Neural crest cell (in vitro differentiated cells): ENCODE measurements around the gene NTMT2. TPM values are rescaled to one million over a fixed set of nuclear protein-coding genes. Genes with fewer than 3 reads are reported as not detected.
"Not testable (repeated sequence)": the region's sequence is repeated elsewhere in the genome, so short reads cannot be mapped to it uniquely, and the experiment has no call there.

Experiments used
- DNase-seq: peaks from one replicate; pipeline ENCODE4 v3.0.0; 2021; ENCODE audit warnings: low read depth, mixed read lengths, low spot score
- H3K27ac Mint-ChIP-seq: one replicate; pipeline ENCODE4 v1.8.0; 2021; ENCODE audit warnings: mild to moderate bottlenecking, mixed read lengths; ENCODE audit not compliant: unreplicated experiment
- H3K27me3 Mint-ChIP-seq: 2 replicates; pipeline ENCODE4 v1.8.0; 2021; ENCODE audit warnings: low read depth, mild to moderate bottlenecking, mixed read lengths
- H3K36me3 Mint-ChIP-seq: 2 replicates; pipeline ENCODE4 v1.8.0; 2021; ENCODE audit warnings: low read depth, mild to moderate bottlenecking, mixed read lengths
- H3K4me1 Mint-ChIP-seq: 2 replicates; pipeline ENCODE4 v1.8.0; 2021; ENCODE audit warnings: mixed read lengths
- H3K4me3 Mint-ChIP-seq: one replicate; pipeline ENCODE4 v1.8.0; 2021; ENCODE audit warnings: mild to moderate bottlenecking, mixed read lengths
- H3K9me3 Mint-ChIP-seq: 2 replicates; pipeline ENCODE4 v1.8.0; 2021; ENCODE audit warnings: mixed read lengths
- long read RNA-seq: library from polyadenylated mRNA; unstranded; transcript quantifications from one replicate; pipeline ENCODE4 v2.0.0, GENCODE V29; 2020
- total RNA-seq: library from RNA; stranded (reverse); gene quantifications from 2 replicates; pipeline ENCODE4 v1.2.1, GENCODE V29; 2021
- TF ChIP-seq, protein P1 (sequence below): fragments of 200-600 bp; sonication (generic); conservative IDR thresholded peaks from 2 replicates; pipeline ENCODE4 v1.5.0; 2021; ENCODE audit warnings: antibody characterized with exemption, mild to moderate bottlenecking

The NTMT2 gene
- 0.73 TPM in 1 of 2 replicates, not detected in the other for total RNA-seq
- long read RNA-seq, partial matches to known transcripts, result 0 of 4 reads
- long read RNA-seq, other reads (novel, unspliced or antisense), result 4 of 4 reads

DNA sequence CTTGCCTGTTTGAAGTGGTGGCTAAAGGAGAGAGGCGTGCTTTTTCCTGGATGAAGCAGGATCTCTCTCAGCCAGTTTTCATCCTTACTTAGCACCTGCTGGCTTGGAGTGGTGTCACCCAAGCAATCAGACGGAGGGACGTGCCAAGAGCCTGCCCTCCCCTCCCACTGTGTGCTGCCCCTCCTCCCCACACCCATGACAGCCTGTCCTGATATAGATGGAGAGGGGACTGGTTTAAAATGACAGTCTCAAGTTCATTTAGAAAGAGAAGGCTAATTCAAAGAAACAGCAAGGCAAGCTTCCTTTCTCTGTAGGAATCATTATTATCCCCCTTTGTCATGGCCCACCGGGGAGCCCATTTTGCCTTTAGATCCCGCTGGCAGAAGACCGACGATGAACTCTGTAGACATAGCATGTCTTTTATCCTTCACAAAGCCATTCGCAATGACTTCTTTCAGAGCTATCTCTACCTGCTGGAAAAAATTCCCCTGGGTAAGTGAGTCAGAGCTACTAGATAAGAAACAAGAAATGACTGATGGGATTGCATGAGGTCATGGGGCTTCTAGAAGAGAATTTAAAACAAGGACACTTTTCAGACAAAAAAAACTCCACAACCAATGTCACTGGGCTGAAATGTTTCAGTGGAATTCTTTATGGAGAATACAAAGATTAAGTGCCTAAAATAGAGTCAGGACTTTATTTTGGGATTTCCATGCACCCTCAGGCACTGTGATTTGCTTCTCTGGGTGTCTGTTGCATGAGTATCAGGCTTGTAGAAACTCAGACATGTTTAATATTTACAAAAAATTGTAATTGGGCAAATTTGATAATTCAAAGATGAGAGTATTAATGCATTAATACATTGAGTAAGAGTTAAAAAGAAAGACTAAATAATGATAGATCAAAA, at the start of gene NTMT2:
Gene NTMT2, plus strand, starts transcription at position 190 of the 907 bp plus-strand sequence. Its CDS starts 149 bp downstream, at position 339.
- Mint-ChIP-seq H3K36me3 (no peaks in the 10 kb centered on the region), H3K9me3 (peaks cover 3% of the 10 kb centered on the region), H3K27me3 (peaks cover 72% of the 10 kb centered on the region), H3K27ac (peak within 1 kb of the TSS; percentile 85), H3K4me3 (peak within 1 kb of the TSS; percentile 62), H3K4me1 (peaks cover 58% of the 10 kb centered on the region)
- TF ChIP-seq, protein P1, sequence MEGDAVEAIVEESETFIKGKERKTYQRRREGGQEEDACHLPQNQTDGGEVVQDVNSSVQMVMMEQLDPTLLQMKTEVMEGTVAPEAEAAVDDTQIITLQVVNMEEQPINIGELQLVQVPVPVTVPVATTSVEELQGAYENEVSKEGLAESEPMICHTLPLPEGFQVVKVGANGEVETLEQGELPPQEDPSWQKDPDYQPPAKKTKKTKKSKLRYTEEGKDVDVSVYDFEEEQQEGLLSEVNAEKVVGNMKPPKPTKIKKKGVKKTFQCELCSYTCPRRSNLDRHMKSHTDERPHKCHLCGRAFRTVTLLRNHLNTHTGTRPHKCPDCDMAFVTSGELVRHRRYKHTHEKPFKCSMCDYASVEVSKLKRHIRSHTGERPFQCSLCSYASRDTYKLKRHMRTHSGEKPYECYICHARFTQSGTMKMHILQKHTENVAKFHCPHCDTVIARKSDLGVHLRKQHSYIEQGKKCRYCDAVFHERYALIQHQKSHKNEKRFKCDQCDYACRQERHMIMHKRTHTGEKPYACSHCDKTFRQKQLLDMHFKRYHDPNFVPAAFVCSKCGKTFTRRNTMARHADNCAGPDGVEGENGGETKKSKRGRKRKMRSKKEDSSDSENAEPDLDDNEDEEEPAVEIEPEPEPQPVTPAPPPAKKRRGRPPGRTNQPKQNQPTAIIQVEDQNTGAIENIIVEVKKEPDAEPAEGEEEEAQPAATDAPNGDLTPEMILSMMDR, result no peak
- peak; percentile 4 for DNase-seq

DNA sequence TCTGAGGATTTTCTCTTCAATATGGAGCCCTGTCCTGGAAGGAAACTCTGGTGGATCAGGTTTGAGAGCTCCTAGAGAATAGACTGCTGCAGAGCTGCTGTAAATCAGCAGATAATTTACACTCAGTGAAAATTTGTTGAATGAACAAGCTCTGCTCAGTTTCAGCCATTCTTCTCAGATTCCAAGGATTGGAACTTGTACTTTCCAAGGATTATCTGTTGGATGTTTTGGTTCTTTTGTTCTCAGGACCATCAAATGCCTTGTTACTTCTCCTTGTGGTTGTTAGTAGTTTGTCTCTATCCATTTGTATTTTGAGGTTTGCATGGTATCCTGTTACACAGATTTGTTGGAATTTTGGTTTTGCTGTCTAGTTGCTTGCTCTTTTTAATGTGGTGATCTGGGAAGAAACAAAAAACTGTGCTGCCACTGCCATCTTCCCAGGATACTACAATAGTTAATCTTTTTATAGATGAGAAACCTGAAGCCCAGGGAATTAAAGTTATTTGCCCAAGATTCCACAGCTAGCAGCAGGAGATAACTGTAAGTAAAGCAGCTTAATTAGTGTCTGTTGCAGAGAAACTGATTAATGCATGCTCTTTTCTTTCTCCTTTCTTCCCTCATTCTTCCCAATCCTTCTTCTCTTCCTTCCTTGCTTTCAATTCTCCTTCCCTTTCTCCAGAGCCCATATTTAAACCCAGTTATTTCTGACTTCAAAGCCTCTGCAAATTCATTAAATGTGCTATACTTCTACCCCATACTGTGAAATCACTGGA, 49.6 kb upstream of the NTMT2 start:
- Mint-ChIP-seq H3K27ac (peak overlapping the region; percentile 1), H3K36me3 (peaks cover 3% of the 10 kb centered on the region), H3K9me3 (peaks cover 2% of the 10 kb centered on the region), H3K4me3 (no peak overlapping the region), H3K4me1 (peaks cover 27% of the 10 kb centered on the region), H3K27me3 (peaks cover 7% of the 10 kb centered on the region)
- TF ChIP-seq, protein P1, result no peak
- DNase-seq, result no peak

DNA sequence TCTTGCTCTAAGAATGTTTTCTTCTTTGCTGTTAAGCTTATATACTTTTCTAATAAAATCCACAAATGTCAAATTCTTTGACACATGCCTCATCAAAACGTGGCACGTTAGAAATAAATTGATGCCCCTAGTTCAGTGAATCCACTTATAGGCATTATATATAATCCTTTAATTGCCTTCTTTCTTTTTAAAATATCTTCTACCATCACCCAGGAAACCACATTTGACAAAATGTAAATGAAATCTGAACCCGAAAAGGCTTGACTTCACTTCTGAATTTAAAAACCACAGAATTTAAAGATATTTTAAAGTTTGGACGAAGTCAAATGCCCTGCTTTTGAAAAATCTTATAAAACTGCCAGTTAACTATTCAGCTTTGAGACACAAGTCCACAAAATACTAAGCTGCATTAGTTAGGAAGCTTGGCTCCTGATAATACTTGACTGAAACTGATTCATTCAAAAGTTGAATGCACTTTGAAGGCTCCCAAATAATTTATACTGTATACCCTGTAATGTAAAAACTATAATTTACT, 48.9 kb upstream of the NTMT2 start:
- Mint-ChIP-seq H3K27me3 (peaks cover 11% of the 10 kb centered on the region), H3K9me3 (peaks cover 4% of the 10 kb centered on the region), H3K4me1 (peaks cover 27% of the 10 kb centered on the region), H3K36me3 (no peaks in the 10 kb centered on the region), H3K27ac (peak overlapping the region; percentile 1), H3K4me3 (no peak overlapping the region)
- TF ChIP-seq, protein P1, result no peak
- no peak for DNase-seq

DNA sequence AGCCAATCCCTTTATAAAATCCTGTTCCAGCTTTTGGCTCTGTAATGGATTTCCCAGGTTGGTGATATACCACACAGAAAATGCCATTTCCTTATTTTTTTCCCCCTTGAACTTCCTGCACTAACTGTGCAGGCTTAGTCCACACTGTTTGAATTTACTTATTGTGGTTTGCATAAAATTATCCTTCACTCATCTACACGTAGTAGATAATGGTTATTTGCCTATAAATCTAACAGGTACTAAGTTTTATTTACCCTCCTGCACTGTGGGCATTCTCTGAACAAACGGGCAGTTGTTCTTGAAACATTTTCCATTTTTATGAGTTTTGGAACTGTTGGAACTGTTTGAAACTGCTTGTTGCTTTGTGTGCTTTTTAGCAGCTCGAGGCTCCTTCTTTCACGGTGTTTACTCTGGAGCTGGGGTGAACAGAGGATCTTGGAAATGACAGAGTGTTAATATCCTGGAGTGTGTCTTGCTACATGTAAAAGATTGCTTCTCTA, 48.3 kb upstream of the NTMT2 start:
- Mint-ChIP-seq H3K4me1 (peaks cover 27% of the 10 kb centered on the region), H3K27ac (peak overlapping the region; percentile 73), H3K36me3 (no peaks in the 10 kb centered on the region), H3K27me3 (peaks cover 17% of the 10 kb centered on the region), H3K9me3 (peaks cover 4% of the 10 kb centered on the region), H3K4me3 (no peak overlapping the region)
- no peak for DNase-seq
- TF ChIP-seq, protein P1, result no peak

DNA sequence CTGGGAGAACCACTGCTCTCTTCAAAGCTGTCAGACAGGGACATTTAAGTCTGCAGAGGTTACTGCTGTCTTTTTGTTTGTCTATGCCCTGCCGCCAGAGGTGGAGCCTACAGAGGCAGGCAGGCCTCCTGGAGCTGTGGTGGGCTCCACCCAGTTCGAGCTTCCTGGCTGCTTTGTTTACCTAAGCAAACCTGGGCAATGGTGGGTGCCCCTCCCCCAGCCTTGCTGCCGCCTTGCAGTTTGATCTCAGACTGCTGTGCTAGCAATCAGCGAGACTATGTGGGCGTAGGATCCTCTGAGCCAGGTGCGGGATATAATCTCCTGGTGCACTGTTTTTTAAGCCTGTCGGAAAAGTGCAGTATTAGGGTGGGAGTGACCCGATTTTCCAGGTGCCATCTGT, 32.6 kb upstream of the NTMT2 start:
- H3K27me3 Mint-ChIP-seq, H3K36me3 Mint-ChIP-seq, H3K27ac Mint-ChIP-seq, H3K9me3 Mint-ChIP-seq, H3K4me3 Mint-ChIP-seq, DNase-seq, H3K4me1 Mint-ChIP-seq: not testable (repeated sequence)
